Left ventricle myocardium inferior (tissue), 1 donor: ENCODE results near the gene MLLT10. TPM values are rescaled to one million over a fixed set of nuclear protein-coding genes. Genes with fewer than 3 reads are reported as not detected.
"Not testable (repeated sequence)": the region's sequence is repeated elsewhere in the genome, so short reads cannot be mapped to it uniquely, and the experiment has no call there.

Experiments used
- DNase-seq: peaks from one replicate; pipeline ENCODE4 v3.0.0-alpha.2; 2020
- H3K27ac ChIP-seq: fragments of 200-600 bp; replicated peaks from 2 replicates; pipeline ENCODE4 v1.8.0; 2021
- H3K27me3 ChIP-seq: fragments of 200-600 bp; 2 replicates; pipeline ENCODE4 v1.8.0; 2021; ENCODE audit warnings: low read depth
- H3K36me3 ChIP-seq: fragments of 200-600 bp; 2 replicates; pipeline ENCODE4 v1.8.0; 2021
- H3K4me1 ChIP-seq: fragments of 200-600 bp; 2 replicates; pipeline ENCODE4 v1.8.0; 2021
- H3K4me3 ChIP-seq: fragments of 200-600 bp; 2 replicates; pipeline ENCODE4 v1.8.0; 2021; ENCODE audit warnings: mild to moderate bottlenecking, moderate library complexity
- H3K9me3 ChIP-seq: fragments of 200-600 bp; replicated peaks from 2 replicates; pipeline ENCODE4 v1.8.0; 2021
- intact Hi-C: fragments of 100-400 bp; cut with micrococcal nuclease; formaldehyde crosslinking; loops from one replicate; pipeline ENCODE4 v1.11.0; 2022
- total RNA-seq: library from RNA; stranded (reverse); fragmentation: NEBNext Ultra II Directional; extraction: Animal tissue kit (Norgen Biotek cat#: 25700); gene quantifications from one replicate; pipeline ENCODE4 v1.2.1, GENCODE V29; 2021
- TF ChIP-seq, protein P1 (sequence below): fragments of 200-600 bp; IDR thresholded peaks from 2 replicates; pipeline ENCODE4 v1.8.0; 2021; ENCODE audit warnings: antibody characterized with exemption, mild to moderate bottlenecking, borderline replicate concordance
- donor health status: DM: no; HTN: yes; CAD: no; lungs with severe emphysema.

MLLT10 gene
- total RNA-seq, 1 donor from 2014 or later = 18.7 TPM

DNA sequence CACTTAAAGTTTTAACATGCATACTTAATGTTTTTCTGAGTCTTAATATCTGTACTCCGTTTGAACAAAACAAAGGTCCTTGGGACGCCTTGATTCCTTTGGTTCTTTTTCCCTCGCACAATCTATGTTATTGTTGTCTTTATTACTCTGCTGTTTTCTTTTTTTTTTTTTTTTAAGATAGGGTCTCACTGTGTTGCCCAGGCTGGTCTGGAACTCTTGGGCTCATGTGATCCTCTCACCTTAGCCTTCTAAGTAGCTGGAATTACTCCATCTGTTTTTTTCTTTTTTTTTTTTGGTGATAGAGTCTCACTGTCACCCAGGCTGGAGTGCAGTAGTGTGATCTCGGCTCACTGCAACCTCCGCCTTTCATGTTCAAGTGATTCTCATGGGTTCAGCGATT lies 13.2 kb downstream of the MLLT10 start:
- Histone ChIP-seq H3K4me1 (peaks cover 36% of the 10 kb centered on the region), H3K27ac (no peak overlapping the region), H3K27me3 (no peaks in the 10 kb centered on the region), H3K9me3 (no peaks in the 10 kb centered on the region), H3K4me3 (no peak overlapping the region), H3K36me3 (peaks cover 78% of the 10 kb centered on the region)
- TF ChIP-seq, protein P1, sequence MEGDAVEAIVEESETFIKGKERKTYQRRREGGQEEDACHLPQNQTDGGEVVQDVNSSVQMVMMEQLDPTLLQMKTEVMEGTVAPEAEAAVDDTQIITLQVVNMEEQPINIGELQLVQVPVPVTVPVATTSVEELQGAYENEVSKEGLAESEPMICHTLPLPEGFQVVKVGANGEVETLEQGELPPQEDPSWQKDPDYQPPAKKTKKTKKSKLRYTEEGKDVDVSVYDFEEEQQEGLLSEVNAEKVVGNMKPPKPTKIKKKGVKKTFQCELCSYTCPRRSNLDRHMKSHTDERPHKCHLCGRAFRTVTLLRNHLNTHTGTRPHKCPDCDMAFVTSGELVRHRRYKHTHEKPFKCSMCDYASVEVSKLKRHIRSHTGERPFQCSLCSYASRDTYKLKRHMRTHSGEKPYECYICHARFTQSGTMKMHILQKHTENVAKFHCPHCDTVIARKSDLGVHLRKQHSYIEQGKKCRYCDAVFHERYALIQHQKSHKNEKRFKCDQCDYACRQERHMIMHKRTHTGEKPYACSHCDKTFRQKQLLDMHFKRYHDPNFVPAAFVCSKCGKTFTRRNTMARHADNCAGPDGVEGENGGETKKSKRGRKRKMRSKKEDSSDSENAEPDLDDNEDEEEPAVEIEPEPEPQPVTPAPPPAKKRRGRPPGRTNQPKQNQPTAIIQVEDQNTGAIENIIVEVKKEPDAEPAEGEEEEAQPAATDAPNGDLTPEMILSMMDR = no peak
- intact Hi-C loops = no loop called here
- DNase-seq = no peak

DNA sequence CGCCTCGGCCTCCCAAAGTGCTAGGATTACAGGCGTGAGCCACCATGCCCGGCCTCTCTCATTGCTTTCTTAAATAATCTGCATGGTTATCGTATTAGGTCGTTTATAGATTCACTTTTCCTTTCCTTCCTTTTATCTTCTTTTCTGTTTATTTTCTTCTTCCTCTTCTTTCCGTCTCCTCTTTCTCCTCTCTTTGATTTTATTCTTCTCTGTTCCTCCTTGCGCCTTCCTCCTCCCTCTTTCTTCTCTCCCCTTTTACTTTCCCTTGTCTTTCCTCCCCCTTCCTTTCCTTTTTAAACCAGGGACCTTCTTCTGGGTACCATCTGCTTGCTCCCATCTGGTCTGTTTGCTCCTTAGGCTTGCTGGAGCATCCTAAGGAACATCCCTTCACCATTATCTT lies 18.6 kb downstream of the MLLT10 start:
- TF ChIP-seq, protein P1 = no peak
- no peak for DNase-seq
- Histone ChIP-seq H3K27ac (no peak overlapping the region), H3K4me1 (peaks cover 40% of the 10 kb centered on the region), H3K27me3 (no peaks in the 10 kb centered on the region), H3K36me3 (peaks cover 63% of the 10 kb centered on the region), H3K4me3 (no peak overlapping the region), H3K9me3 (no peaks in the 10 kb centered on the region)
- intact Hi-C loops = no loop called here

DNA sequence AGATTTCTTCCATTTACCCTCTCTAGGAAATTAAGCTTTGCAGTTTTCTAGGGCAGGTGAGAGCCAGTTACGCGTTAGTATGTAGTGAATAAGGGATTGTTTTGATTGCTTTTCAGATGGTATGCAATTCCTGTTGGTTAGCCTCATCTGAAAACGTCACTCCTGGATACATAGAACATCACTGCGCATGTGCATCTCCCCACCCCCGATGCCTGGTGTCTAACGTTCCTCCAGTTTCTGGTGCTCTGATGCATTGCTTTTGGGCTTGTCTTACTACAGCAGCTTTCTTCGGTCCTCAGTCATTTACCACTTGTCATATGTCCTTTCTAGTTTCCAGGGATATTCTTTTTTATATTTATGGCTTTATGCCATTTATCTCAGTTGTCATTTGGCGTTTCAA lies 22.5 kb downstream of the MLLT10 start:
- Histone ChIP-seq H3K4me1 (peaks cover 30% of the 10 kb centered on the region), H3K9me3 (no peaks in the 10 kb centered on the region), H3K27me3 (no peaks in the 10 kb centered on the region), H3K4me3 (no peak overlapping the region), H3K36me3 (peaks cover 67% of the 10 kb centered on the region), H3K27ac (no peak overlapping the region)
- TF ChIP-seq, protein P1 = no peak
- DNase-seq = no peak
- intact Hi-C loops = no loop called here

DNA sequence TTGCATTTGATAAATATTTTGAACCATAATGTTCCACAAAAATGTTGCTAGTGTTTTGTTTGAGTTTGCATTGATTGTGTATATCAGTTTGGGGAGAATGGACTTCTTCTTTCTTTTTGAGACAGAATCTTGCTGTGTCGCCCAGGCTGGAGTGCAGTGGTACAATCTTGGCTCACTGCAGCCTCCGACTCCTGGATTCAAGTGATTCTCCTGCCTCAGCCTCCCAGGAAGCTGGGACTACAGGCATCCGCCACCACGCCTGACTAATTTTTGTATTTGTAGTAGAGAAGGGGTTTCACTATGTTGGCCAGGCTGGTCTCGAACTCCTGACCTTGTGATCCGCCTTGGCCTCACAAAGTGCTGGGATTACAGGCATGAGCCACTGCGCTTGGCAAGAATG lies 25.0 kb downstream of the MLLT10 start:
- H3K27ac ChIP-seq, H3K4me3 ChIP-seq, H3K9me3 ChIP-seq, intact Hi-C loops, H3K27me3 ChIP-seq, DNase-seq: not testable (repeated sequence)
- peaks cover 30% of the 10 kb centered on the region for H3K4me1 ChIP-seq
- peaks cover 46% of the 10 kb centered on the region for H3K36me3 ChIP-seq

DNA sequence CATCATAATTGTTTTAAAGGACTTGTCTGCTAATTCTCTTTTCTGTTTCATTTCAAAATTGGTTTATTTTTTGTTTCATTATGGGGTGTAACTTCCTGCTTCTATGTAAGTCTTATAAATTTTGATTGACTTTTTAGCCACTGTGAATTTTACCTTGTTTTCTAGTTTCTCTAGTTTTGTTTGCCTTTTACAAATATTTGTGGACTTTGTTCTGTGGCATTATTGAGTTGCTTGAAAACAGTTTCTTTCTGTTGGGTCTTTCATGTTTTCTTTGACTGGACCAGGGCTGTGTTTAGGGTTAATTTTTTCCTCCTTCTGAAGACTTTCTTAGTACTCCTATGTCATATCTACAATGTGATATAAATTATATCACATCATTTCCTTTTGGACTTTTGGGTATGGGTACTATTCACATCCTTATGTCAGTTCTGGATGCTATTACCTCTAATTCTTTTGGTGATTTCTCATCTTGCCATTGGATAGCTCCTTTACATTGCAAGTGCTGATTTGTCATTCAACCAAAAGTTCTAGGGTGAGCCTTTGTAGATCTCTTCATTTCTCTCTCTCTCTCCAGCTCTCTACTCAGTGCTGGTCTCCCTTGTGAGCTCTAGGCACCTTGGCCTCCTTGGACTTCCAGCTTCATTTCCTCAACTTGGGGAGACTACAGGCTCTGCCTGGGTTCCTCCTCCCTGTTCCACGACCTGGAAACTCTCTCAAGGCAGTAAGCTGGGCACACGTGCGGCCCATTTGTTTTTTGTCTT lies 36.9 kb downstream of the MLLT10 start:
- no peaks in the 10 kb centered on the region for H3K36me3 ChIP-seq
- TF ChIP-seq, protein P1 = no peak
- no peaks in the 10 kb centered on the region for H3K27me3 ChIP-seq
- H3K9me3 ChIP-seq = no peaks in the 10 kb centered on the region
- intact Hi-C loops = no loop called here
- no peak overlapping the region for H3K27ac ChIP-seq
- peaks cover 65% of the 10 kb centered on the region for H3K4me1 ChIP-seq
- H3K4me3 ChIP-seq = no peak overlapping the region
- no peak for DNase-seq

DNA sequence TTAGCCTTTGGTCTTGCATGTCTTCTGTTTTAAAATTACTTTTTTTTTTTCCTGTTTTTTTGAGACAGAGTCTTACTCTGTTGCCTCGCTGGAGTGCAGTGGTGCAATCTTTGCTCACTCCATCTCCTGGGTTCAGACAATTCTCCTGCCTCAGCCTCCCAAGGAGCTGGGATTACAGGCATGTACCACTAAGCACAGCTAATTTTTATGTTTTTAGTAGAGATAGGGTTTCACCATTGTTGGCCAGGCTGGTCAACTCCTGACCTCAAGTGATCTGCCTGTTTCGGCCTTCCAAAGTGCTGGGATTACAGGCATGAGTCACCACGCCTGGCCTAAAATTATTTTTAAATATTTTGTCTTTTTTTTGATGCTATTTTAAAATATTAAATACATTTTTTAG lies 38.5 kb downstream of the MLLT10 start:
- Histone ChIP-seq H3K4me3 (no peak overlapping the region), H3K27me3 (no peaks in the 10 kb centered on the region), H3K4me1 (peaks cover 60% of the 10 kb centered on the region), H3K27ac (peak overlapping the region; percentile 9), H3K9me3 (no peaks in the 10 kb centered on the region), H3K36me3 (no peaks in the 10 kb centered on the region)
- intact Hi-C loops = no loop called here
- TF ChIP-seq, protein P1 = no peak
- DNase-seq = no peak

DNA sequence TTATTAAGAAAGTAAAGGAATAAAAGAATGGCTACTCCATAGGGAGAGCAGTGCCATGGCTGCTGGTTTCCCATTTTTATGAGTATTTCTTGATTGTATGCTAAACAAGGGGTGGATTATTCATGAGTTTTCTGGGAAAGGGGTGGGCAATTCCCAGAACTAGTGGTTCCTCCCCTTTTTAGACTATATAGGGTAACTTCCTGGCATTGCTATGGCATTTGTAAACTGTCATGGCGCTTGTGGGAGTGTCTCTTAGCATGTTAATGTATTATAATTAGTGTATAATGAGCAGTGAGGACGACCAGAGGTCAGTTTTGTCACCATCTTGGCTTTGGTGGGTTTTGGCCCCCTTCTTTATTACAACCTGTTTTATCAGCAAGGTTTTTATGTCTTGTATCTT lies 40.5 kb downstream of the MLLT10 start:
- H3K4me3 ChIP-seq, DNase-seq, H3K9me3 ChIP-seq, H3K36me3 ChIP-seq, intact Hi-C loops, H3K27ac ChIP-seq, H3K27me3 ChIP-seq: not testable (repeated sequence)
- peaks cover 58% of the 10 kb centered on the region for H3K4me1 ChIP-seq
